Esophagus squamous epithelium (tissue), 5 donors: Measurements from ENCODE around the gene JPH3. TPM values are rescaled to one million over a fixed set of nuclear protein-coding genes. Genes with fewer than 3 reads are reported as not detected.

Experiments used
- DNase-seq: peaks from one replicate; lab custom pipeline; 2025; lab: John Stamatoyannopoulos, UW
- H3K27ac ChIP-seq, 4 donors: fragments of 200-600 bp; sonication (generic); one replicate each; pipeline ENCODE4 v1.5.1; 2016 to 2019; ENCODE audit warnings: mild to moderate bottlenecking in 1 of 4
- H3K27me3 ChIP-seq, 4 donors: fragments of 200-600 bp; sonication (generic); 1 replicate in 3 of 4; 2 replicates in 1 of 4; pipeline versions ENCODE4 v1.5.1 to v1.6.0; 2017 to 2021; ENCODE audit warnings: antibody characterized with exemption in 1 of 4
- H3K36me3 ChIP-seq, 3 donors: fragments of 200-600 bp; sonication (generic); one replicate each; pipeline ENCODE4 v1.5.1; 2016 to 2019
- H3K4me1 ChIP-seq, 3 donors: fragments of 200-600 bp; sonication (generic); one replicate each; pipeline ENCODE4 v1.5.1; 2017 to 2019
- H3K4me3 ChIP-seq, 4 donors: fragments of 200-600 bp; sonication (generic); 1 replicate in 3 of 4; 2 replicates in 1 of 4; pipeline ENCODE4 v1.5.1; 2016 to 2019; ENCODE audit warnings: mild to moderate bottlenecking in 2 of 4, moderate library complexity in 1 of 4
- H3K9me3 ChIP-seq, 3 donors: fragments of 200-600 bp; sonication (generic); one replicate each; pipeline ENCODE4 v1.5.1; 2016 to 2019
- CTCF ChIP-seq, 6 experiments: fragments of 450-650 bp in 4 of 6; fragments of 200-600 bp in 2 of 6; sonication (generic) in 2 of 6; IDR thresholded peaks; one replicate each; pipeline ENCODE4 v1.5.1; 2016 to 2019; ENCODE audit warnings: antibody characterized with exemption in 6 of 6, mild to moderate bottlenecking in 4 of 6, moderate library complexity in 4 of 6
- POLR2A ChIP-seq, 4 donors: fragments of 450-650 bp; IDR thresholded peaks; one replicate each; pipeline ENCODE4 v1.6.1; 2017; ENCODE audit warnings: antibody characterized with exemption in 4 of 4, mild to moderate bottlenecking in 4 of 4, moderate library complexity in 3 of 4
- WGBS, 2 donors: methylation state at CpG; one replicate each; pipeline ENCODE4 v1.1.5; 2018; 5-methylcytosine and 5-hydroxymethylcytosine counted together
- intact Hi-C: fragments of 100-400 bp; cut with DNase I; formaldehyde crosslinking; loops from one replicate; pipeline ENCODE4 v1.15.0; 2022
- total RNA-seq, 4 donors: library from RNA; depleted of rRNA; stranded (reverse); fragments of >200 nt; gene quantifications; one replicate each; pipeline ENCODE4 v1.1.0, GENCODE V29; 2016
- donor health status: DM: yes; HTN: yes; CAD: no.

Gene JPH3
- total RNA-seq, 4 donors from 2014 or later, result 0.29 to 0.76 (median 0.45) TPM; not detected in 1

- H3K27me3 ChIP-seq, result peaks cover 0 to 64% (median 0%) of the 10 kb centered on the region in 4 donors
- intact Hi-C loops, result no loop called here
- 69 to 78% methylated on average over 12 to 17 of the region's 21 CpGs for WGBS, 2 donors
Observed at GRCh38 chr16:87669672-87670071, 67.4 kb downstream of the JPH3 start.

GRCh38 chr16:87671221-87671620 lies 68.9 kb downstream of the JPH3 start:
- no peak for TF ChIP-seq POLR2A (IDR thresholded peaks at IDR 0.05)
- no peak for TF ChIP-seq CTCF (IDR thresholded peaks at IDR 0.05)
- Histone ChIP-seq H3K27ac (no peak overlapping the region), H3K36me3 (no peaks in the 10 kb centered on the region), H3K4me3 (no peak overlapping the region), H3K9me3 (no peaks in the 10 kb centered on the region), H3K4me1 (no peaks in the 10 kb centered on the region), H3K27me3 (peaks cover 0 to 57% (median 0%) of the 10 kb centered on the region in 4 donors)
- intact Hi-C loops, result no loop called here
- WGBS, 2 donors, result 72% methylated on average over 6 of the region's 13 CpGs; no CpG with 5 or more reads in 1 of the 2 donors
- no peak for DNase-seq

More at GRCh38 chr16:87669672-87670071, 67.4 kb downstream of the JPH3 start:
- H3K36me3 ChIP-seq, result no peaks in the 10 kb centered on the region
- H3K4me3 ChIP-seq, result no peak overlapping the region
- no peak for DNase-seq
- no peak overlapping the region for H3K27ac ChIP-seq
- TF ChIP-seq POLR2A (IDR thresholded peaks at IDR 0.05), result no peak
- no peak for TF ChIP-seq CTCF (IDR thresholded peaks at IDR 0.05)
- H3K9me3 ChIP-seq, result no peaks in the 10 kb centered on the region
- H3K4me1 ChIP-seq, result no peaks in the 10 kb centered on the region

GRCh38 chr16:87671715-87672270 lies 69.5 kb downstream of the JPH3 start:
- Histone ChIP-seq H3K9me3 (no peaks in the 10 kb centered on the region), H3K27me3 (peaks cover 0 to 53% (median 0%) of the 10 kb centered on the region in 4 donors), H3K4me3 (no peak overlapping the region), H3K4me1 (no peaks in the 10 kb centered on the region), H3K36me3 (no peaks in the 10 kb centered on the region), H3K27ac (no peak overlapping the region)
- WGBS, 2 donors, result 55 to 81% methylated on average over 7 to 14 of the region's 20 CpGs
- no peak for DNase-seq
- intact Hi-C loops, result no loop called here
- TF ChIP-seq POLR2A (IDR thresholded peaks at IDR 0.05) (no peak), CTCF (IDR thresholded peaks at IDR 0.05) (no peak)

- TF ChIP-seq POLR2A (IDR thresholded peaks at IDR 0.05) (no peak), CTCF (IDR thresholded peaks at IDR 0.05) (no peak)
- Histone ChIP-seq H3K27me3 (peaks cover 0 to 40% (median 0%) of the 10 kb centered on the region in 4 donors), H3K4me3 (no peak overlapping the region), H3K4me1 (no peaks in the 10 kb centered on the region), H3K27ac (no peak overlapping the region), H3K9me3 (no peaks in the 10 kb centered on the region), H3K36me3 (no peaks in the 10 kb centered on the region)
- intact Hi-C loops, result no loop called here
- 65 to 74% methylated on average over 5 of the region's 5 CpGs for whole genome bisulfite sequencing, 2 donors
- DNase-seq, result no peak
Observed at GRCh38 chr16:87674419-87674818, 72.1 kb downstream of the JPH3 start.

- WGBS, 2 donors, result 16 to 22% methylated on average over 7 to 8 of the region's 15 CpGs
- H3K9me3 ChIP-seq, result no peaks in the 10 kb centered on the region
- H3K27ac ChIP-seq, result no peak overlapping the region
- no peaks in the 10 kb centered on the region for H3K4me1 ChIP-seq
- peaks cover 0 to 42% (median 0%) of the 10 kb centered on the region in 4 donors for H3K27me3 ChIP-seq
- no peaks in the 10 kb centered on the region for H3K36me3 ChIP-seq
- no peak for DNase-seq
- no peak overlapping the region for H3K4me3 ChIP-seq
- TF ChIP-seq CTCF (IDR thresholded peaks at IDR 0.05) (no peak), POLR2A (IDR thresholded peaks at IDR 0.05) (no peak)
- intact Hi-C loops, result no loop called here
Observed at GRCh38 chr16:87675111-87675719, 72.9 kb downstream of the JPH3 start.
